ENCODE measurements around the gene PDE4B. TPM values are rescaled to one million over a fixed set of nuclear protein-coding genes. Genes with fewer than 3 reads are reported as not detected.

Gene PDE4B
- polyA plus RNA-seq, 1 donor from 2014 or later: 84.3 TPM

DNA sequence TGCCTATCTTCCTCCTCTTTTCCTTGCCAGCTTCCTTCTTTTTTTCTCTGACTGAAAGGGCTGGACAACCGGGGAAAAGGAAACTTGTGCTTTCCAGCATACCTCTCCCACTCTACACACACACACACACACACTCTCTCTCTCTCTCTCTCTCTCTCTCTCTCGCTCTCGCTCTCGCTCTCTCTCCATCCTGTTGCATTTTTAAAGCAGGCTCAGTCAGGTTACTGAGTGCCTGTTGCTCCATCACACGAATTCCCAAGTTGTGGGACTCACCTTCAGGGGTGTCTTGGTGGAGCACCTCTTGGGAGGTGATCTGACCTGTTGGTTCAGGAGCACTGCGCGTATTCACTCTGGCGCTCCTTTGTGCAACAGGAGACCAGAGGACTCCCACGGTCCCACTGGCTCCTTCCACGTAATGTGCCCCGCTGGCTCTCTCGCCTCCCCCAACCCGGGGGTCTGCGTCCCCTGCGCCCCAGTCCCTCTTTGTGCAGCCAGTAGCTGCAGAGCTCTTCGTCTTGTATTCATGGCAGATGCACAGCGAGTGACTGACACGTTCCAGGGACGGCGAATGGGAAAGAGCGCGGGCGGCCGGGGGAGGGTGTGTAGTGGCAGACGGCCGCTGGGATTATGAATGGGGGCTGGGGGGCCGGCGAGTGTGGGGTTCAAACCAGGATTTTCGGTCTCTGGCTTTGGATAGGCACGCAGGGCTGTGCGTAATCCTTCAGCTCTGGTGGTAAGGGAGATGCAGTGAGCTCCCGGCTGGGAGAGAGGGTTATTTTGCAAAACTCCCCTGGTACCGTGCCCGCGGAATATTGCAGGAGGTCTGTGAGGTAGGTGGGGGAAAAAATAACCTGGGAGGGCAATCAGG is 660 bp upstream of the PDE4B start:
- Mint-ChIP-seq H3K27ac (no peak overlapping the region), H3K4me3 (no peak overlapping the region), H3K36me3 (no peaks in the 10 kb centered on the region), H3K9me3 (peaks cover 4 to 22% (median 6%) of the 10 kb centered on the region in 3 donors), H3K4me1 (no peaks in the 10 kb centered on the region), H3K27me3 (peaks cover 16% of the 10 kb centered on the region)

GRCh38 chr1:65793359-65793732 is 651 bp downstream of the PDE4B start:
- Mint-ChIP-seq H3K4me3 (no peak overlapping the region), H3K4me1 (no peaks in the 10 kb centered on the region), H3K9me3 (peaks cover 4 to 16% (median 6%) of the 10 kb centered on the region in 3 donors), H3K36me3 (no peaks in the 10 kb centered on the region), H3K27ac (no peak overlapping the region), H3K27me3 (peaks cover 16% of the 10 kb centered on the region)

DNA sequence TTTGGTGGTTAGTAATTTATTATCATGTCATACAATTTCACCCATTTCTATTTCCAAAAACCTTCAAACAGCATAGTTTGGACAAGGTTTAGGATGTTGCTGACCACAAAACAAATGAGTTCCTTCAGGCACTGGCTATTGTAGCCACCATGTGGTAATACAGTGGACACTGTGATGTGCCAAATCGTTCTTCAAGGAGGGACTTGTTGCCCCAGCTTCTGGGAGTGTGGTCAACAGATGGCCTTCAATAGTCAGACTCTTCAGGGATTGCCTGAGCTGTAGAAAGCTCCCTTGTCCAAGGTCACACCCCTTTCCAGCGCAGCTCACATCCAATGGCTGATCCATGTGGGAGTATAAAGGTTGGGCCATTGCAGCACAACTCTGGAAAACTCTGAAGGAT is 2.6 kb downstream of the PDE4B start:
- Mint-ChIP-seq H3K4me3 (no peak overlapping the region), H3K9me3 (peaks cover 0 to 5% (median 2%) of the 10 kb centered on the region in 3 donors), H3K27ac (no peak overlapping the region), H3K4me1 (no peaks in the 10 kb centered on the region), H3K36me3 (no peaks in the 10 kb centered on the region), H3K27me3 (peaks cover 20% of the 10 kb centered on the region)

DNA sequence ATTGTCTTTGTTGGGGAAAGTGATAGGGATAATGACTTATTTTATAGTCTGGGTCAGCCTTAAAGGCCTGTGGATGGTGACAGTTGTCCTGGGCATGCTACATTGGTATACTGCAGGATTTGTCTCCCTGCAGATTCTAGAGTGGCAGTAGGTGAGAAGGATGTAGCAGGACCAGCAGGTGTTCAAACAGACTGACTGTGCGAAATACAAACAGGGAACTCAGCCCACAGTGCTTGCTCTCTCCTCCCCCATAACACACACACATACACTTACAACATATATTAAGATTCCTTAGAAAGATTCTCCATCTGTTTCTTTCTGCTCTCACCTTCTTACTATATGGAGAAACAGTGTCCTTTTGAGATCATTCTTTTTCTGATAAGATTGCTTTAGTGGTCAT is 6.9 kb downstream of the PDE4B start:
- peaks cover 3% of the 10 kb centered on the region for H3K27me3 Mint-ChIP-seq
- H3K36me3 Mint-ChIP-seq: no peaks in the 10 kb centered on the region
- H3K9me3 Mint-ChIP-seq: peaks cover 0 to 2% (median 0%) of the 10 kb centered on the region in 3 donors
- H3K27ac Mint-ChIP-seq: no peak overlapping the region
- H3K4me3 Mint-ChIP-seq: no peak overlapping the region
- no peaks in the 10 kb centered on the region for H3K4me1 Mint-ChIP-seq

DNA sequence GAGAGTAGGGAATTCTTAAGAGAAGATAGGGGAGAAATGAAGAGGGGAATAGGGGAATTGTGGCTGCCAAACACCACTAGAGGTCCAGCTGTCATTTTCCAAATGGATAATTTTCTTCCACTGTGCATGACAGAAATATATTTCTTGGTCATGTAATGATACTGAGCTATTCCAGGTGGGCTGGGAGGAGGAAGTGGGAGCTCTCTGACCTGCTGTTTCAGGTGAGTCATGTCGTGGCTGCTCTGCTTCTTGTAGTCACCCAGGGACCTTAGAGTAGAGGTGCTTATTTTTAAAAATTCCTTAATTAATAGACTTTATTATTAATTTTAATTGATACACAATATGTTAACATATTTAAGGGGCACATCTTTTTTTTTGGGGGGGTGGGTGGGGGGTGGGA is 11.9 kb downstream of the PDE4B start:
- Mint-ChIP-seq H3K4me3 (no peak overlapping the region), H3K36me3 (peaks cover 3% of the 10 kb centered on the region), H3K27ac (no peak overlapping the region), H3K4me1 (no peaks in the 10 kb centered on the region), H3K27me3 (peaks cover 3% of the 10 kb centered on the region), H3K9me3 (no peaks in the 10 kb centered on the region)

DNA sequence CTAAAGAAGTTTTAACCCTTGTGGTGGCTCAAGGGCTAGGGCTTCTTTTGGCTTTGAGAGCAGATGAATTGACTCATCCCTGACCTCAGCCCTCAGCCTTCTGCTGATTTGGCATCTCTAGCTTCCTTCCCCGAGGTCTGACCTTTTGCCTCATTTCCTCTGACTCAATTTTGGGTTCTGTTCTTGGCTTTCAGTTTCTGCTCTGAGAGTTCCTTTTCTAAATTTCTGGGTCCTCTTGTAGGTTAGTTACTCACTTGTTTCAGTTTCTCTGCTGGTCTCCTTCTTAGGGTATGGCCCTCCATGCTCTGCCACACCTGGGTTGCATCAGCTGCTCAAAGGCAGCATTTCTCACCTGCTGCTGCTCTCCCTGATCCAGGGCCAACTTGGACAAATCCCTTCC is 19.4 kb downstream of the PDE4B start:
- Mint-ChIP-seq H3K27ac (no peak overlapping the region), H3K36me3 (peaks cover 5% of the 10 kb centered on the region), H3K4me3 (peak overlapping the region in 1 of 4 donors; percentile 43), H3K27me3 (peaks cover 2% of the 10 kb centered on the region), H3K9me3 (peaks cover 0 to 5% (median 3%) of the 10 kb centered on the region in 3 donors), H3K4me1 (peaks cover 0 to 6% (median 5%) of the 10 kb centered on the region in 3 donors)

GRCh38 chr1:65813956-65814355 is 21.3 kb downstream of the PDE4B start:
- no peak overlapping the region for H3K27ac Mint-ChIP-seq
- peaks cover 0 to 6% (median 5%) of the 10 kb centered on the region in 3 donors for H3K4me1 Mint-ChIP-seq
- peaks cover 0 to 5% (median 3%) of the 10 kb centered on the region in 3 donors for H3K9me3 Mint-ChIP-seq
- H3K27me3 Mint-ChIP-seq: peaks cover 3% of the 10 kb centered on the region
- H3K36me3 Mint-ChIP-seq: peaks cover 2% of the 10 kb centered on the region
- H3K4me3 Mint-ChIP-seq: no peak overlapping the region

- peaks cover 2% of the 10 kb centered on the region for H3K36me3 Mint-ChIP-seq
- H3K27me3 Mint-ChIP-seq: peaks cover 3% of the 10 kb centered on the region
- H3K9me3 Mint-ChIP-seq: peaks cover 0 to 5% (median 3%) of the 10 kb centered on the region in 3 donors
- H3K4me1 Mint-ChIP-seq: peaks cover 0 to 6% (median 5%) of the 10 kb centered on the region in 3 donors
- H3K27ac Mint-ChIP-seq: no peak overlapping the region
- H3K4me3 Mint-ChIP-seq: no peak overlapping the region
Observed at GRCh38 chr1:65814752-65815151, 22.1 kb downstream of the PDE4B start.

DNA sequence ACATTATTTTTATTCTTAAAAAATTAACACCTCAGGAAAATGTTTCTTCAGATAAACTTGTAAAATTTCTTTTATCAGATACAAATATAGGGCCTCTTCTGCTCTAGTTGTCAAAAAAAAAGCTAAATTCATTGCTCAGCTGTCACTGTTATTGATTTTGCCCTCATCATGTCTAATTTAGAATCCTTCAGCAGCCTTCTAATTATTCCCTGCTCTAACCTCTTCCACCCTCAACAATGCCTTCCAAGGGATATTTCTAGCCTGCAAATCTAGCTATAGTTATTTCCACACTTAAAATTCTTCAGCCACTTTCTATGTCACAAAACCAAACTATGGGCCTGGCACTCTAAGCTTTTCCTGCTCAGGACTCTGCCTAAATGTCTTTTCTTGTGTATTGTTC is 25.2 kb downstream of the PDE4B start:
- H3K27me3 Mint-ChIP-seq: peaks cover 3% of the 10 kb centered on the region

GRCh38 chr1:65818966-65819365 is 26.3 kb downstream of the PDE4B start:
- Mint-ChIP-seq H3K9me3 (no peaks in the 10 kb centered on the region), H3K4me1 (no peaks in the 10 kb centered on the region), H3K4me3 (no peak overlapping the region), H3K36me3 (no peaks in the 10 kb centered on the region), H3K27me3 (peaks cover 8% of the 10 kb centered on the region), H3K27ac (no peak overlapping the region)

More for the DNA sequence above, 25.2 kb downstream of the PDE4B start:
- H3K9me3 Mint-ChIP-seq: no peaks in the 10 kb centered on the region
- H3K36me3 Mint-ChIP-seq: no peaks in the 10 kb centered on the region
- no peak overlapping the region for H3K4me3 Mint-ChIP-seq
- no peak overlapping the region for H3K27ac Mint-ChIP-seq
- H3K4me1 Mint-ChIP-seq: no peaks in the 10 kb centered on the region

DNA sequence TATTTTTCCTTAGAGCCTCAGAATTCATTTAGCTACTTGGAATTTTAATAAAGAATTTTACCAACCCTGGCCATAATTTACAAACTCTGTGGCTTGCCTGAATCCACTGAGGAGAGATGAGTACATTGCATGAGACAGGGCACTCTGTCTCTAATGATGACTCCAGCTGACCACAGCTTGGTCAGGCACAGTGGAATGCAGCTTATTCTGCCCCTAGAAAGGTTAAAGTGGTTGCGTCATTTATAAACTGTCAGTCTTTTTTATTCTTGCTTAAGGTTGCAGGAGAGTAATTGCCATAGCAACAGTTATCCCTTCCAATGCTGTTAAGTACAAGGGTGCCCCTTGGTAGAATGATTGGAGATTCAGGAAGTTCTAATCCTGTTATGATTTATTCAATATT is 28.3 kb downstream of the PDE4B start:
- Mint-ChIP-seq H3K36me3 (no peaks in the 10 kb centered on the region), H3K9me3 (no peaks in the 10 kb centered on the region), H3K4me1 (no peaks in the 10 kb centered on the region), H3K4me3 (no peak overlapping the region), H3K27ac (no peak overlapping the region), H3K27me3 (peaks cover 11% of the 10 kb centered on the region)

DNA sequence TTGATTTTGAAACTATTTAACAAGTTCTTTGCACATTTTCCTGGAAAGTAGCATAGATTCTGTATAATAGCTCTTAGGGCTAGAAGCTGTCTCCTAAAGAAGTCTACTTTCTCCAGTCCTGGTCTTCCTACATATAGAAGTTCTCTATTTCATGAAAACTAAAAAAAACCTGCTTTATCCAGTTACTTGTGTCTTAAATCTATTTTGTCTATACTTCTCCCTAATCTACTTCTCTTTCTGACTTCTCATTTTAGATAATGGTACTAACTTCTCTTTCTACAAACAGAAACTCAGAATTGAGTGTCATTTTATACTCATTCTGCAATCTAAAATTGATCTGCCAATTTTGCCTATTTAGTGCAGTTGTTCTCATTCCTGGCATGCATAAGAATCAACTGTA is 28.7 kb downstream of the PDE4B start:
- H3K4me3 Mint-ChIP-seq: no peak overlapping the region

GRCh38 chr1:65824103-65824502 is 31.4 kb downstream of the PDE4B start:
- peaks cover 10% of the 10 kb centered on the region for H3K27me3 Mint-ChIP-seq
- no peak overlapping the region for H3K4me3 Mint-ChIP-seq
- no peaks in the 10 kb centered on the region for H3K36me3 Mint-ChIP-seq
- H3K27ac Mint-ChIP-seq: no peak overlapping the region
- no peaks in the 10 kb centered on the region for H3K9me3 Mint-ChIP-seq
- H3K4me1 Mint-ChIP-seq: no peaks in the 10 kb centered on the region

More for the DNA sequence above, 28.7 kb downstream of the PDE4B start:
- Mint-ChIP-seq H3K27ac (no peak overlapping the region), H3K27me3 (peaks cover 11% of the 10 kb centered on the region), H3K36me3 (no peaks in the 10 kb centered on the region), H3K9me3 (no peaks in the 10 kb centered on the region), H3K4me1 (no peaks in the 10 kb centered on the region)

- no peaks in the 10 kb centered on the region for H3K36me3 Mint-ChIP-seq
- H3K27ac Mint-ChIP-seq: no peak overlapping the region
- no peak overlapping the region for H3K4me3 Mint-ChIP-seq
- H3K27me3 Mint-ChIP-seq: peaks cover 10% of the 10 kb centered on the region
- no peaks in the 10 kb centered on the region for H3K9me3 Mint-ChIP-seq
- H3K4me1 Mint-ChIP-seq: no peaks in the 10 kb centered on the region
Observed at GRCh38 chr1:65825741-65826140, 33.0 kb downstream of the PDE4B start.

DNA sequence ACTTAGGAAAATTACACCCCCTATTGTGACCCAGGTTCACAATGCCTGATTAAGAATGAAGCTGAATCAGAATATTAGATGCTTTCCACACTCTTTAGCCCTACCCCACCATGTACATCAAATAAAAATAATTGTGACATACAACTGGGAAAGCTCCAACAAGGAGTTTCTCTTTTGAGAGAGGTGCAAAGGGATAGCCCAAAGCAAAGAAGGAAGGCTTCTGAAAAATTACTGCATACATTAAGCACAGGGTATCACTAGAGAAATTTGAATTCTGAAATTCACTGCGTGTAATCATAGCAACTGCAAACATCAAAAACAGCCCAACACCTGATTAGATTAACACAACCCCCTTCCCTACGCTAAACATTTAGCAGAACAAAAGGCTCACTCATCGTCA is 34.1 kb downstream of the PDE4B start:
- no peaks in the 10 kb centered on the region for H3K36me3 Mint-ChIP-seq
- H3K9me3 Mint-ChIP-seq: no peaks in the 10 kb centered on the region
- peaks cover 10% of the 10 kb centered on the region for H3K27me3 Mint-ChIP-seq
- H3K4me1 Mint-ChIP-seq: no peaks in the 10 kb centered on the region
- H3K4me3 Mint-ChIP-seq: no peak overlapping the region
- H3K27ac Mint-ChIP-seq: no peak overlapping the region

GRCh38 chr1:65827346-65827745 is 34.7 kb downstream of the PDE4B start:
- Mint-ChIP-seq H3K4me3 (no peak overlapping the region), H3K9me3 (no peaks in the 10 kb centered on the region)

More at GRCh38 chr1:65827346-65827745, 34.7 kb downstream of the PDE4B start:
- H3K27ac Mint-ChIP-seq: no peak overlapping the region
- H3K4me1 Mint-ChIP-seq: no peaks in the 10 kb centered on the region
- H3K27me3 Mint-ChIP-seq: peaks cover 10% of the 10 kb centered on the region
- H3K36me3 Mint-ChIP-seq: no peaks in the 10 kb centered on the region

All from IgD-negative memory B cell (primary cell).